C4-2B (cell line): Measurements from ENCODE around the gene CPA5.
"Not testable (repeated sequence)": the region's sequence is repeated elsewhere in the genome, so short reads cannot be mapped to it uniquely, and the experiment has no call there.

Experiments used
- ZFX ChIP-seq: fragments of 450-650 bp; IDR thresholded peaks from 2 replicates; pipeline ENCODE4 v1.6.1; 2017
- TF ChIP-seq, protein P1 (sequence below): fragments of 450-650 bp; conservative IDR thresholded peaks from 2 replicates; pipeline ENCODE4 v1.5.1; 2017; ENCODE audit warnings: mild to moderate bottlenecking

- TF ChIP-seq, protein P1, sequence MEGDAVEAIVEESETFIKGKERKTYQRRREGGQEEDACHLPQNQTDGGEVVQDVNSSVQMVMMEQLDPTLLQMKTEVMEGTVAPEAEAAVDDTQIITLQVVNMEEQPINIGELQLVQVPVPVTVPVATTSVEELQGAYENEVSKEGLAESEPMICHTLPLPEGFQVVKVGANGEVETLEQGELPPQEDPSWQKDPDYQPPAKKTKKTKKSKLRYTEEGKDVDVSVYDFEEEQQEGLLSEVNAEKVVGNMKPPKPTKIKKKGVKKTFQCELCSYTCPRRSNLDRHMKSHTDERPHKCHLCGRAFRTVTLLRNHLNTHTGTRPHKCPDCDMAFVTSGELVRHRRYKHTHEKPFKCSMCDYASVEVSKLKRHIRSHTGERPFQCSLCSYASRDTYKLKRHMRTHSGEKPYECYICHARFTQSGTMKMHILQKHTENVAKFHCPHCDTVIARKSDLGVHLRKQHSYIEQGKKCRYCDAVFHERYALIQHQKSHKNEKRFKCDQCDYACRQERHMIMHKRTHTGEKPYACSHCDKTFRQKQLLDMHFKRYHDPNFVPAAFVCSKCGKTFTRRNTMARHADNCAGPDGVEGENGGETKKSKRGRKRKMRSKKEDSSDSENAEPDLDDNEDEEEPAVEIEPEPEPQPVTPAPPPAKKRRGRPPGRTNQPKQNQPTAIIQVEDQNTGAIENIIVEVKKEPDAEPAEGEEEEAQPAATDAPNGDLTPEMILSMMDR: not testable (repeated sequence)
- TF ChIP-seq ZFX: not testable (repeated sequence)
These were observed 22.9 kb upstream of the CPA5 start for GRCh38 chr7:130321542-130322229.
